KOPT-K1 (cell line): ENCODE data around the gene AGMO.

Source experiments
- H3K27ac ChIP-seq: fragments of 200-600 bp; sonication (generic); 2 replicates; pipeline ENCODE4 v1.5.1; 2016; ENCODE audit warnings: antibody characterized with exemption, mild to moderate bottlenecking, low read depth, low read length; ENCODE audit not compliant: poor library complexity, severe bottlenecking
- H3K36me3 ChIP-seq: fragments of 200-600 bp; sonication (generic); 2 replicates; pipeline ENCODE4 v1.5.1; 2017; ENCODE audit warnings: antibody characterized with exemption, mild to moderate bottlenecking, low read length, moderate library complexity; ENCODE audit not compliant: insufficient read depth
- H3K9me3 ChIP-seq: fragments of 200-600 bp; sonication (generic); 2 replicates; pipeline ENCODE4 v1.5.1; 2017; ENCODE audit warnings: antibody characterized with exemption, low read length, mild to moderate bottlenecking; ENCODE audit not compliant: insufficient read depth, poor library complexity, severe bottlenecking

Gene AGMO

DNA sequence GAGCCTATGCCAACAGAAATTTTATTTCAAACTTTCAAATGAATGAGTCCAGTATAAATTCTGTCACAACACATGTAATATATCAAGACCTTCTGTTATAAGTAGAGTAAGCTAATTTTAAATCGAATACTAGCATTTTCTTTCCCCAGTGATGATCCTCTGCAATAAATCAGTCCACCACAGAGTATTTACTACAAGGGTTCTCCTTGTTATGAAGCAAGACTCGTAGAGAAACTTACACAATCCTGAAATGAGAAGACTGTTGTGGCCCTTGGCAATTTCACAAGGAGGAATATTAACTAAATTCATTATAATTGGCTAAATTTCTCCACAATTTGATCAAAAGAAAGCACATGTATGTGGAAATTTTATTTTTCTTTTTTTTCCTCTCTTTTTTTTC lies 346.8 kb downstream of the AGMO start:
- H3K9me3 ChIP-seq: no peaks in the 10 kb centered on the region
- no peak overlapping the region for H3K27ac ChIP-seq
- no peaks in the 10 kb centered on the region for H3K36me3 ChIP-seq

DNA sequence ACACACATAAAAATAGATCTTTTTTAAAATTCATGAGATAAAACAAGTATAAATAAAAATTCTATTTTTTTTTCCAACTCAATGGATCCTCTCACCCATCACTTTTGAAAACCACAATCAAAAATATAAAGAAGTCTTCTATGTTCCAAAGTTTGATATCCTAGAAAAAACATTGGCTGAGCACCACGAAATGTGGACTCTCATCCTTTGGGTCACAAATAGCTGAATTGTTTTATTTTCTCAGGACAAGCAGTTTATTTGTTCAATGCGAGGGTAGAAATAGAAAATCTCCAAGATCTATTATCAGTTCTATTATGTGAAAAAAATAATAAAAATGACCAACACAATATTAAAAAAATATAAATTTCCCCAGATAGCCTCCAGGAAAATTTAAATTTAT lies 348.7 kb downstream of the AGMO start:
- H3K36me3 ChIP-seq: no peaks in the 10 kb centered on the region
- no peaks in the 10 kb centered on the region for H3K9me3 ChIP-seq

DNA sequence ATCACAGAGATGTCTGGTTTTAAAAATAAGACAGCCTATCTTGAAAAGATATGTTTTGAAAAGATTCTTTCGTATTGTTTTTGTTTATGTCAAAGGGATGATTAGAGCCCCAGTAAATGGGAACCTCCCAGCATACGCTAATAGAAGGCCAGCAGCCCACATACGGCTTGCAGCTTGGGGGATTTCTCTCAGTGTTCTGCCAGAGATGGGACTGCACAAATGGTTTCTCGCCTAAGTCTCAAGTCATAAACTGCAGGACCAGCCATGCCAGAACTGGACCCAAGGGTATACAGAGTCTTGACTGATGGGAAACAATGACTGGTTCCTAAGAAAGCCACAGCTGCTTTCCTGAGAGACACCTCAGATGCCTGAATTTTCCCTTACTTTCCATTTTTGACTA lies 352.4 kb downstream of the AGMO start:
- Histone ChIP-seq H3K27ac (no peak overlapping the region), H3K9me3 (no peaks in the 10 kb centered on the region), H3K36me3 (no peaks in the 10 kb centered on the region)

More for the DNA sequence above, 348.7 kb downstream of the AGMO start:
- no peak overlapping the region for H3K27ac ChIP-seq

DNA sequence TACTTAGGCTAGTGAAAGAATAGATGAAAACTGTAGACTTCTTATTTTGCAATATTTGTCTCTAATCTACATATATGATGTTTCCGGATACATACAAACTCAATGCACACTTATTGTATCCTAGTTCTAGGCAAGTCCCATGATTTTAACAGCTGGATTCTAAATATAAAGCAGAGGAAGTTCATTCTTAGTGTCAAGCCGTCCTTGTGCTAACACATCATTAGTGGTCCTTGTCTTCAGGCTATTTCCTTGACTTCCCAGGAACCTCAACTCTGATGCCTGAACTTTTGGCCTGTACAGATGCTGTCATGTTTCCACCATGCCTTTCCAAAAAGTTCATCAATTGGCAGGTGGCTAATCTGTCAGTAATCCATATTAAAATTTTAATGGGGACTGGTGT lies 357.4 kb downstream of the AGMO start:
- Histone ChIP-seq H3K36me3 (no peaks in the 10 kb centered on the region), H3K9me3 (no peaks in the 10 kb centered on the region), H3K27ac (no peak overlapping the region)

DNA sequence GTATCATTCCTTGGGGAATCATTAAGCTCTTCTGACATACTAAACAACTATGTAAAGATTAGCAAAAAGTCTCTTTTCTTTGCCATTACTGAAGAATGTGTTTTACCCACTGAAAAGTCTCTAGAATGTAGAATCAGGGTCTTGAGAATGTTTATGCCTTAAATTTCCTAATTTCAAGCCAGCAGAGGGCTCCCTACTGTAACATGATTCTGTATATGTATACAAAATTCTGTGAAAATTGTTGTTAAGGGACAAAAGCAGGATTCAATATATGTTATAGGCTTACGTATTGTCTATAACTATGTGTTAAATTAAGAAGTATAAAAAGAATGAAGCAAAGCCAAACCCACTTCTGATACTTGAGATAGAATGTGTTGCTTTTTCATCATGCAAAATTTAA lies 362.3 kb downstream of the AGMO start:
- Histone ChIP-seq H3K27ac (no peak overlapping the region), H3K36me3 (no peaks in the 10 kb centered on the region), H3K9me3 (no peaks in the 10 kb centered on the region)

DNA sequence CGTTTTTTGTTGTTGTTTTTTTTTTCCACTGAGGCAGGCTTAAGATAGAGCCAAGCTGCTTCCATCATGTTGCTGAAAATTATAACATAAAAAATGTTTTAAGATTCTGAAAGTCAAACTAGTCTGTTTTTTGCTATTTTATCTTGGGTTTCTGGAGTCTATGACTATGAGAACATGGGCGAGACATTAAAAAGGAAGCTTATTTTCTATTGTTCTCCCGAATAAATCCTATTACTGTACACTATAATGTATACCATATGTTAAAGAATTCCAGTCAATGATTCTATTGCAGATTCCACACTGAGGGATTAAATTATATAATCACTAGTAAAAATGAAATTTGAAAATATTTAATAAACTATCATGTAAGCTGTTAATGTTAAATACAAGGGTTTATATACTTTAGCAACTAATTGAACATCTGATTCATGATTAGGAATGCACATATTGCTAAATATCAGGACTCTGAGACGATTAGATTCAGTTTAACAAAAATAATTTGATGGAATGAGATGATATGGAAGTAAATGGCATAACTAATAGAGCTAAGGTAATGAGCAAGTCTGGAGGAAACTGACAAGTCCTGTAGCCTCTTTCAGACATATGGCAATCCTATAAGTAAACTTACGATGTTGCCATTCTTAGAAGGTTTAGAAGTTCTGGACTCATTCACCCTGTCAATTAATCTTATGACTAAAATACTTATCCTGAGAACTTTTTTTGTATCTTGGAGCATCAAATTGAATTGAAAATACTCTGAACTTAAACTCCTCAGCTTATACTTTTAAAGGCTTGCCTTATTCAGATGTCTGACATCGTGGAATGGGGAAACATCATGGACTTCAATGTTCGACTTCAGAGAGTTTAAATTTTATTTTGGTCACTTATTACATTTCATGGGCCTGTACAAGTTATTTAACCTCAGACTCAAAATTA lies 364.5 kb downstream of the AGMO start:
- no peak overlapping the region for H3K27ac ChIP-seq
- no peaks in the 10 kb centered on the region for H3K9me3 ChIP-seq
- H3K36me3 ChIP-seq: no peaks in the 10 kb centered on the region

DNA sequence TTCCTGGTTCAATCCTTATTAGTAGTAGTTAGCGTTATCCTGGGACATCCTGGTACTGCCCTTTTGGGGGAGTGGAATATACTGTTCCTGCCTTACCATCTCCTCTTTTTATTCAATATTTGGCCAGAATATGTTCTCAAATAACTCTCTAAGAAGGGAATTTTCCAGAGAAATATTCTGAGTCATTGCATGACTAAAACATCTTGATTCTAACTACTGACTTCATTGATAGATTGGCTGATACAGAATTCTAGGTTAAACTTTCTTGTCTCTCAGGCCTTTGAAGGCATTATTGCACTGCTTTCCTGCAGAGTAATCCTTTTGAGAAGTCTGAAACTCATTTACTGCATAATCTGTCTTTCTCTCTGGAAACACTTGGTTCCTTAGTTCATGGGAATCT lies 383.8 kb downstream of the AGMO start:
- H3K27ac ChIP-seq: no peak overlapping the region
- no peaks in the 10 kb centered on the region for H3K36me3 ChIP-seq
- no peaks in the 10 kb centered on the region for H3K9me3 ChIP-seq

DNA sequence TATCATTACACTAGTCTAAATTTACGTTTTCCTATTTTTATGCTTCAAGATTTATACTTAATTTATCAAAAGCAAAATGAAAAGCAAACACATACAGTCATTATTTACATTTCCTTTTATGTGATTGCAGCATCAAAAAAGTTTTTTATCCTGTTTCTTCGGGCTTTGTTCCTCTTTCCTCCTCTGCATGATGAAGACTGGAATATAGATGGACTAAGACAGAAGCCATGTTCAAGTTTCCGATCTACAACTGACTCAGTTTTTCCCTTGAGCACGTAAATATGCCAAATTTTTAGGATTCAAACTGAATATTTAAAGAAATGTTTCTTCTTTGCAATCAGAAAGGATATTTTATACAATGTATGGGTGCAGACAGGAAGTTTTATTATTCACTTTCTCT lies 385.7 kb downstream of the AGMO start:
- no peaks in the 10 kb centered on the region for H3K36me3 ChIP-seq
- H3K27ac ChIP-seq: no peak overlapping the region
- no peaks in the 10 kb centered on the region for H3K9me3 ChIP-seq

DNA sequence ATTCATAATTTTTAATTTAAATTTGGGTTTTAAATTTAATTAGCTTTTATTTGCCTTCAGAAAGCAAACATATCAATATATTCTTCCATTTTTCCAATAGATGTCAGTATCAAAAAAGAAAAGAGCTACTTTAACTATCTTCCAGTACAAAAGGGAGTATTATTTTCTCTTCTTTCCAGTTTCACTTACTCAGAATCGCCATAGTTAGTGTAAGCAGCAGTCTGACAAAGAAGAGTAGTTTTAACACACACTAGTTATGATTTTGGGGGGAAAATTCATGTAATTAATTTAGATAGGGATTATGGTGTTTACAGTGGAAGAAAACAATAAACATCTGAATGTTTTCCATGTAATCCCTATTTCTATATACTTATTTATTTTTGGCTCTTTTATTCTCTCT lies 386.7 kb downstream of the AGMO start:
- Histone ChIP-seq H3K27ac (no peak overlapping the region), H3K9me3 (no peaks in the 10 kb centered on the region), H3K36me3 (no peaks in the 10 kb centered on the region)

DNA sequence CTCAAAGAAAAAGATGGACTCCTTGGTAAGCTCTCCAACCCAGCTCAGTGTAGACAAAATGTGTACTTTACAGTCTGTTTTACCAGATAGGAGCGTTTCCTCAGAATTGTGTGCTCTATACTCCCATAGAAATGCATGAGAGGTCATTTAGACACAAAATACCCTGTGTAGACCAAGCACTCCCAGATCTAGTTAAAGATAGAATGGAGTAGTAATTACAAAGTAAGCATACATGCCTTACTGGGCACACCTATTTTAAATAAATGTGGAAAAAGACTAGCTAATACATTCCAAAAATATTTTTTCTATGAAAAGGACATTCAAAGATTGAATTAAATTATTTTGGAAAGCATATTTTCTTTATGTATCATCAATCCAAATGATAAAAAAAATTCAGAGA lies 387.3 kb downstream of the AGMO start:
- H3K27ac ChIP-seq: no peak overlapping the region
- no peaks in the 10 kb centered on the region for H3K36me3 ChIP-seq
- no peaks in the 10 kb centered on the region for H3K9me3 ChIP-seq

DNA sequence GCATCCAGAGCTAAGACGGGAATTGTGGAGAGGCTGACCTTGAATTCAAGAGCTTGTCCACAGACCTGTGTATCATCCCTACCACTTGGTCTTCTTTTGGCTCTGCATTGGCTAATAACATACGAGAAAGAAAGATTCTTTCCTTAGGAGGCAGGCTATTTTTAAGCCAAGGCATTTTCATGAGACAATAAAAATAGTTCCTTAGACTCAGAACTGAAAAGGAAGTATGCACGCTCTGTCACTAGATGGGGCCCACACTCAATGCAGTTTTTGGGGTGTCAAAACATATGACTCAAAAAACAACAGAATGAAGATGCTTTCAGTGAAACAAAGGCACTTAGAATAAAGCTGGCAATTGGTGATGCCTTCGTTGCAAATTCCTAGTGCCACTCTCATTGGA lies 393.3 kb downstream of the AGMO start:
- Histone ChIP-seq H3K27ac (no peak overlapping the region), H3K9me3 (no peaks in the 10 kb centered on the region), H3K36me3 (no peaks in the 10 kb centered on the region)

DNA sequence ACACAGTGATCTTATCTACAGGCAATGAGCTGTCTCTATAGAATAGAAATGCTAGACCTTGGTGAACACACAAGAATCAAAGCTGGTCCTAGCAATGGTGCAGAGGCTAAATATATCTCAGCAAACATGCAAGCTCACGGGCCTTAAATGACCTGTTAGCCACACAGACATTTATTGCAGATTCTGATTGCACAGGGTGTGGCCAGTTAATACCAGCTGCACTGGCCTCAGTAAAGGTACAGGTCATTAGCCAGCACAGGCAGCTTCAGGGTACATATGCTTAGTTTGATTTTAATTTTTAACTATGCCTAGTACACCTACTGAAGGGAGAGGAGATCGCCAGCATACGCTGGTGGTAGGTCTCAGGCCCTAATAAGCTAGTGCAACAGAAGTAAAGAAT lies 393.9 kb downstream of the AGMO start:
- H3K36me3 ChIP-seq: no peaks in the 10 kb centered on the region
- H3K27ac ChIP-seq: no peak overlapping the region
- H3K9me3 ChIP-seq: no peaks in the 10 kb centered on the region

DNA sequence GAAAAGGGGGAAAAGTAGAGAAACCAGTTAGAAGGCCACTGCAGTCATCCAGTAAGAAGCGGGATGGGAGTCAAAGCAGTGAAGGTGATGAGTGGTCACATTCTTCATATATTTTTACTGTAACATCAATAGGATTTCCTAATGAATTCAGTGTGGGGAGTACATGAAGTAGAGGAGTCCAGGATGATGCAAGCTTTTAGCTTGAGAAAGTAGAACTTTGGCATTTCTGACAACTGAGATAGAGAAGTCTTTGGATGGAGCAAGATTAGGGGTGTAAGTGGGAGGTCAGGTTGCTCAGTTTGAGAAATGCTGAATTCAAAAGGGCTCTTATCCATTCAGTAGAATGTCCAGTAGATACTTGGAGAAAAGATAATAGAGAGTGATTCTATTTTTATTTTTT lies 395.2 kb downstream of the AGMO start:
- no peaks in the 10 kb centered on the region for H3K9me3 ChIP-seq
- H3K36me3 ChIP-seq: no peaks in the 10 kb centered on the region
- no peak overlapping the region for H3K27ac ChIP-seq

DNA sequence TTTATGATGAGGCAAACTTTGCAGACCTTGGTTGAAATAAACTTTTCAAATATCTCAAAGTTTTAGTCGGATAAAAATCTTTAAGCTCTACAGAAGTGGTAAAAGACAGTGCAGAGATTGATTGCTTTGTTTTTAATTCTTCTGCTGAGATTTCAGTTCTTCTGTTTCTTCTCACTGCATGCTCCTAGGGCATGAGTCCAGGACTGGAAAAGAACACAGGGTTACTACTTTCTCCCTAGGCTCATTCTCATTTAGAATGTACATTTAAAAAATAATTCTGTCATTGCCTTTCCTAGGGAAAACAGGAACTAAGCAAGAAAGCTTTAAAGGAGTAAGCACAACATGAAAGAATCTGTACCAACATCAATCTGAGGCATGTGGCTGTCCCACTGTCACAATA lies 402.6 kb downstream of the AGMO start:
- H3K36me3 ChIP-seq: no peaks in the 10 kb centered on the region
- H3K9me3 ChIP-seq: no peaks in the 10 kb centered on the region
- no peak overlapping the region for H3K27ac ChIP-seq

DNA sequence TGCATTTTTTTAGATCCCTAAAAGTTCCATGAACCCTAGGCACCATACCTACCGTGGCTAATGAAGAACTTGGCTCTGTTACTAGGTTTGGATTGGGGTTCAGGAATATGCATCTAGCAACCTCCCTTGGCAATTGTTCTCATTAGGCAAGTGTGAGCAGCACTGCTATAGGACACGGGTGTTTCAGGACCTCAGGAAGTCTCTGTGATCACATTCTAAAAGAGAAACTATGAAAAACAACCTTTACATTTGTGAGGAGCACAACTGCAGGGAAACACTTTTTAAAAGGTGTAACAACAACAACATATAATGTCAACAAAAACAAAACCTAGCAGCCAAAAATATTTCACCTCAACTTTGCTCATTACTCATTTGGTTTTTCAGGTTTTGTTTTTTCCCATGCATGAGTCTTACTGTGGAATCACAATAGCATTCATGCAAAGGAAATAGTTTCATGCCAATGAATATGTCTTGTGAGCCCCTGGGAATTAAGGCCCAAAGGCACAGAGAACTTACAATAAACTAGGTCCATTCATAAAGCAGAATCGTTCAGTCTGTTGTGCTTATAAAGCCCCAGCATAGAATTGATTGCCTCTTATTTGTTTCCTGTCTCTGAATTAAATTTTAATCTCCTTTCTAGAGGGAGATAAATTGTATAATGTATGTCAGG lies 403.5 kb downstream of the AGMO start:
- no peak overlapping the region for H3K27ac ChIP-seq
- no peaks in the 10 kb centered on the region for H3K9me3 ChIP-seq
- H3K36me3 ChIP-seq: no peaks in the 10 kb centered on the region
